Fibroblast of pulmonary artery (primary cell): ENCODE data around the gene ANO8.
"Not testable (repeated sequence)": the region's sequence is repeated elsewhere in the genome, so short reads cannot be mapped to it uniquely, and the experiment has no call there.

Experiments used
- DNase-seq: peaks from one replicate; pipeline ENCODE4 v3.0.0-alpha.2; 2010; ENCODE audit warnings: low read depth
- H3K4me3 ChIP-seq: replicated peaks from 2 replicates; pipeline ENCODE4 v1.5.1; 2011; ENCODE audit warnings: low read depth, mild to moderate bottlenecking, control low read depth, low read length, moderate library complexity
- CTCF ChIP-seq: IDR thresholded peaks from 2 replicates; pipeline ENCODE4 v1.5.1; 2011; ENCODE audit warnings: mild to moderate bottlenecking, control low read depth, low read length, inconsistent platforms; ENCODE audit errors: missing control alignments

Gene ANO8

GRCh38 chr19:17282488-17283125, 52.0 kb downstream of the ANO8 start:
- peak; percentile 73 for TF ChIP-seq CTCF

GRCh38 chr19:17281391-17282304, 53.0 kb downstream of the ANO8 start, which contains the start of gene ANKLE1:
Gene ANKLE1, plus strand, starts transcription at chr19:17281901. Its CDS starts 20 bp downstream, at chr19:17281921.
- DNase-seq: peak; percentile 22
- peak within 1 kb of the TSS; percentile 42 for H3K4me3 ChIP-seq
- no peak for TF ChIP-seq CTCF

More at GRCh38 chr19:17282488-17283125, 52.0 kb downstream of the ANO8 start:
- H3K4me3 ChIP-seq: peak overlapping the region; percentile 42
- DNase-seq: peak; percentile 79

GRCh38 chr19:17279436-17279835, 55.2 kb downstream of the ANO8 start:
- no peak for DNase-seq
- H3K4me3 ChIP-seq: no peak overlapping the region
- TF ChIP-seq CTCF: no peak

- no peak for TF ChIP-seq CTCF
- no peak for DNase-seq
- H3K4me3 ChIP-seq: no peak overlapping the region
These were observed 59.0 kb downstream of the ANO8 start for GRCh38 chr19:17275441-17276175.

- not testable (repeated sequence) for H3K4me3 ChIP-seq, DNase-seq
These were observed 59.8 kb downstream of the ANO8 start for GRCh38 chr19:17274892-17275291.
